ENCODE data around the gene LRRK1. TPM values are rescaled to one million over a fixed set of nuclear protein-coding genes. Genes with fewer than 3 reads are reported as not detected.

LRRK1 gene
- total and polyA plus RNA-seq, 4 donors, result 5.0 to 5.3 (median 5.2) TPM

DNA sequence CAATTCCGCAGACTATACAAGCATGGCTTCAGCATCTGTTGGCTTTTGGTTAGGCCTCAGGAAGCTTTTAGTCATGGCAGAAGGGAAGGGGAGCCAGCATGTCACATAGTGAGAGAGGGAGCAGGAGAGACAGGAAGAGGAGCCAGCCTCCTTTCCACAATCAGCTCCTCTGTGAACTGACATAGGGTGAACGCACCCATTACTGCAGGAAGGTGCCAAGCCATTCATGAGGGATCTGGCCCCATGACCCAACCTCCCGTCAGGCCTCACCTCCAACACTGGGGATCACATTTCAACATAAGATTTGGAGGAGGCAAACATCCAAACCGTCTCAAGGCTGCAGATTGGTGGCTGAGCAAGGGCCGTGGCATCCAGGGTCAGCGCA lies 106.3 kb downstream of the LRRK1 start:
- Histone ChIP-seq H3K4me1 (ENCODE audit: control insufficient read depth, insufficient read depth, low read length) (peaks cover 34% of the 10 kb centered on the region), H3K27me3 (ENCODE audit: control insufficient read depth, insufficient read depth, low read length) (no peaks in the 10 kb centered on the region), H3K27ac (ENCODE audit: low read depth, low read length) (no peak overlapping the region), H3K9me3 (ENCODE audit: control insufficient read depth, insufficient read depth, low read length) (no peaks in the 10 kb centered on the region), H3K36me3 (ENCODE audit: control insufficient read depth, insufficient read depth, low read length) (no peaks in the 10 kb centered on the region), H3K4me3 (ENCODE audit: low read depth, low read length) (no peak overlapping the region)
- WGBS (ENCODE audit: insufficient coverage), result 98% methylated on average over 6 of the region's 6 CpGs
- no peak for DNase-seq (ENCODE audit: low read depth in 4 of 6, low spot score in 6 of 6)

DNA sequence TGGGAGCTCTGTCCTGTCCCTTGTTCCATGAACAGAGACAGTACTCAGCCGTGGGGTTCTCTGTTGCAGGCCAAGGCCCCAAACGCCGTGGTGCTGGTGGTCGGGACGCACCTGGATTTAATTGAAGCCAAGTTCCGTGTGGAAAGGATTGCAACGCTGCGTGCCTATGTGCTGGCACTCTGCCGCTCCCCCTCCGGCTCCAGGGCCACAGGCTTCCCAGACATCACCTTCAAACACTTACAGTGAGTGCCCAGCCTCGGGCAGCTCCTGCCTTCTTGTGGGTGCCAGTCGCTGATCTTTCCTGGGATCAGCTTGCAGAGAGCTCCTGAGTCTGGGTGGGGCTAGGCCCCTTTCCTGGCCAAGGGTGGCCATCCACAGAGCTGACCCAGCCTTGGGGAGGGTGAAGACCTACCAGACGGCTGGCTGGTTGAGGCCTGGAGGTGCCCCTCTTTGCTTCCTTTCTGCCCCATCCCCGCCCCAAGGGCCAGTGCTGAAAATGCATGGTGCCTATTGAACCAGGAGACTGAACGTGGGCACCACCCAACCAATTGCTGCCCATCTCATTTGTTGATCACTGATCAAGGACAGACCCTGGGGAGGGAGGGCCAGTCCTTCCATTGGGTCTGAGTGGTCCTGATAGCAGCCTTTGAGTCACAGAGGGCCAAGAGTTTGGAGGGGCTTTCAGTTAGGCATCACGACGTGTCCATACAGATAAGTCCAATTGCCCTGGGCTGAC lies 106.9 kb downstream of the LRRK1 start:
- no peaks in the 10 kb centered on the region for H3K27me3 ChIP-seq (ENCODE audit: control insufficient read depth, insufficient read depth, low read length)
- H3K4me1 ChIP-seq (ENCODE audit: control insufficient read depth, insufficient read depth, low read length), result peaks cover 34% of the 10 kb centered on the region
- no peak overlapping the region for H3K4me3 ChIP-seq (ENCODE audit: low read depth, low read length)
- DNase-seq (ENCODE audit: low read depth in 4 of 6, low spot score in 6 of 6), result no peak
- H3K36me3 ChIP-seq (ENCODE audit: control insufficient read depth, insufficient read depth, low read length), result no peaks in the 10 kb centered on the region
- no peak overlapping the region for H3K27ac ChIP-seq (ENCODE audit: low read depth, low read length)
- H3K9me3 ChIP-seq (ENCODE audit: control insufficient read depth, insufficient read depth, low read length), result no peaks in the 10 kb centered on the region
- 91% methylated on average over 17 of the region's 17 CpGs for WGBS (ENCODE audit: insufficient coverage)

DNA sequence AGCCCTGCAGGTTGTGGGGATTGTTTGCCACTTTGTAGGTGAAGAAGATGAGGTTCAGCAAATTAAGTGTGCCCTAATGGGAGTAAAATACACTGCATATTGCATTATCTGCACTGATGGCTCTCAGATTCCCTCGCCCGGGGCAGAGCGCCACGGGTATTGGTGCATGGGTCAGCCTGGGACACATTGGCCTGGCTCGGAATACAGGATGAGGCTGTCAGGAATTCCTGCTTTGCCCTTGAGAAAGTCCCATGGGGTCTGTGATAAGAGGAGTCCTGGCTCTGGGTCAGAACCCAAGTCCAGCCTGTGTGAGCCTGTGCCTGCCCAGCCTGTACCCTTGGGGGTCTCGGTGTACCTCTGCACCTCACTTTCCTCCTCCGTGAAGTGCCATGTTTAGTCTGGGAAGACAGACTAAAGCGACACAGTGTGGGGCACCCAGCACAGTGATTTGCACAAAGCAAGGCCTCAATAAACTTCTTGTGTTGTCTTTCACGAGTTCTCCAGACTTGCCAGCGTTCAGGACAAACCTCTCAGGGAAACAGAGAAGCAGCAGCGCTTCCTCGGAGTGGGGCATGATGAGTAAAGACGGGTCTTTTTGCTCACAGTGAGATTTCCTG lies 107.6 kb downstream of the LRRK1 start:
- Histone ChIP-seq H3K4me1 (ENCODE audit: control insufficient read depth, insufficient read depth, low read length) (peaks cover 34% of the 10 kb centered on the region), H3K9me3 (ENCODE audit: control insufficient read depth, insufficient read depth, low read length) (no peaks in the 10 kb centered on the region), H3K4me3 (ENCODE audit: low read depth, low read length) (no peak overlapping the region), H3K36me3 (ENCODE audit: control insufficient read depth, insufficient read depth, low read length) (no peaks in the 10 kb centered on the region), H3K27ac (ENCODE audit: low read depth, low read length) (no peak overlapping the region), H3K27me3 (ENCODE audit: control insufficient read depth, insufficient read depth, low read length) (no peaks in the 10 kb centered on the region)
- WGBS (ENCODE audit: insufficient coverage), result 90% methylated on average over 13 of the region's 13 CpGs
- no peak for DNase-seq (ENCODE audit: low read depth in 4 of 6, low spot score in 6 of 6)

GRCh38 chr15:101027273-101027901 lies 108.2 kb downstream of the LRRK1 start:
- Histone ChIP-seq H3K4me1 (ENCODE audit: control insufficient read depth, insufficient read depth, low read length) (peaks cover 32% of the 10 kb centered on the region), H3K27me3 (ENCODE audit: control insufficient read depth, insufficient read depth, low read length) (no peaks in the 10 kb centered on the region)
- DNase-seq (ENCODE audit: low read depth in 4 of 6, low spot score in 6 of 6), result no peak

DNA sequence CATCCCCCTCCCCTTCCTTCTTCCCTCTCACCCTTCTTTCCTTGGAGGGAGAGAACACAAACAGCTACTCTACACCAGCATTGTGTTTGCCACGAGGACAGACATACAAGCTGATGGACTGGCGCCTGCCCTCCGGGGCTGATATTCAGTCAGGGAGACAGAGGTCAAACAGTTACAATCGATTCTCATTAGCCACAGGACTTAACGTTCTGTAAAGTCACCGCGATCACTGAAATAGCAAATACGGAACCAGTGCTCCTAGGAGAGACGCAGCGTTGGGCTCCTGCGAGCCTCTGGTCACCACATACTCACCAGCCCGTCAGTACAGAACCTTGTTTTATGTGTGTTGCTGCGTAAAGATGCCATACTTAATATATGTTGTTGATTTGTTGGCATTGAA lies 108.8 kb downstream of the LRRK1 start:
- H3K27ac ChIP-seq (ENCODE audit: low read depth, low read length), result no peak overlapping the region
- DNase-seq (ENCODE audit: low read depth in 4 of 6, low spot score in 6 of 6), result no peak
- no peaks in the 10 kb centered on the region for H3K27me3 ChIP-seq (ENCODE audit: control insufficient read depth, insufficient read depth, low read length)
- H3K4me1 ChIP-seq (ENCODE audit: control insufficient read depth, insufficient read depth, low read length), result peaks cover 30% of the 10 kb centered on the region
- H3K9me3 ChIP-seq (ENCODE audit: control insufficient read depth, insufficient read depth, low read length), result no peaks in the 10 kb centered on the region
- no peaks in the 10 kb centered on the region for H3K36me3 ChIP-seq (ENCODE audit: control insufficient read depth, insufficient read depth, low read length)
- no peak overlapping the region for H3K4me3 ChIP-seq (ENCODE audit: low read depth, low read length)
- 24% methylated on average over 10 of the region's 13 CpGs for WGBS (ENCODE audit: insufficient coverage)

More at GRCh38 chr15:101027273-101027901, 108.2 kb downstream of the LRRK1 start:
- Histone ChIP-seq H3K9me3 (ENCODE audit: control insufficient read depth, insufficient read depth, low read length) (no peaks in the 10 kb centered on the region), H3K4me3 (ENCODE audit: low read depth, low read length) (no peak overlapping the region), H3K27ac (ENCODE audit: low read depth, low read length) (no peak overlapping the region), H3K36me3 (ENCODE audit: control insufficient read depth, insufficient read depth, low read length) (no peaks in the 10 kb centered on the region)
- 77% methylated on average over 23 of the region's 25 CpGs for WGBS (ENCODE audit: insufficient coverage)

GRCh38 chr15:101028321-101028720 lies 109.2 kb downstream of the LRRK1 start:
- Histone ChIP-seq H3K4me1 (ENCODE audit: control insufficient read depth, insufficient read depth, low read length) (peaks cover 27% of the 10 kb centered on the region), H3K9me3 (ENCODE audit: control insufficient read depth, insufficient read depth, low read length) (no peaks in the 10 kb centered on the region), H3K27me3 (ENCODE audit: control insufficient read depth, insufficient read depth, low read length) (no peaks in the 10 kb centered on the region), H3K27ac (ENCODE audit: low read depth, low read length) (no peak overlapping the region), H3K36me3 (ENCODE audit: control insufficient read depth, insufficient read depth, low read length) (no peaks in the 10 kb centered on the region), H3K4me3 (ENCODE audit: low read depth, low read length) (no peak overlapping the region)
- peak in 1 of 6 donors; percentile 72 for DNase-seq (ENCODE audit: low read depth in 4 of 6, low spot score in 6 of 6)
- 57% methylated on average over 6 of the region's 9 CpGs for WGBS (ENCODE audit: insufficient coverage)

DNA sequence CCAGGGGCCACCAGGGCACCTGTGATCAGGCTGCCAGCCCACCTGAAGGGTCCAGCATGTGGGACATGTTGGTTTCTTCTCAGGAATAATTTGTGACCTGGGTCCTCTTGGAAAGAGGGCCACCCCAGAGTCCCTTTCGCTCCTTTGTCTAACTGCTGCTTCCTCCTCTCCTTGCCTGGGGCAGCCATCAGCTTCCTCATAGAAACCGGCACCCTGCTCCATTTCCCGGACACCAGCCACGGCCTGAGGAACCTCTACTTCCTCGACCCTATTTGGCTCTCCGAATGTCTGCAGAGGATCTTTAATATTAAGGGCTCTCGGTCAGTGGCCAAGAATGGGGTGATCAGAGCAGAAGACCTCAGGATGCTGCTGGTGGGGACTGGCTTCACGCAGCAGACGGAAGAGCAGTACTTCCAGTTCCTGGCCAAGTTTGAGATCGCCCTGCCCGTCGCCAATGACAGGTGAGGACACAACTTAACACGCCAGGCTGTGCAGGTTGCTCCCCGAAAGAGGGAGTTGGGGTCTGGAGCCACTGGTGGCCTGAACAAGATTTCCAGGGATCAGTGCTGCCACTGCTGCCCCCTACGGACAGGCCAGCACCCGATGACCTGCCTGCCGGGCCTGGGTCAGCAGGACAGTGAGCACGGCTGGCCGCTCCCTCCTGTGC lies 109.7 kb downstream of the LRRK1 start:
- no peak overlapping the region for H3K4me3 ChIP-seq (ENCODE audit: low read depth, low read length)
- H3K27ac ChIP-seq (ENCODE audit: low read depth, low read length), result no peak overlapping the region
- no peak for DNase-seq (ENCODE audit: low read depth in 4 of 6, low spot score in 6 of 6)
- WGBS (ENCODE audit: insufficient coverage), result 90% methylated on average over 19 of the region's 19 CpGs
- no peaks in the 10 kb centered on the region for H3K27me3 ChIP-seq (ENCODE audit: control insufficient read depth, insufficient read depth, low read length)
- H3K36me3 ChIP-seq (ENCODE audit: control insufficient read depth, insufficient read depth, low read length), result no peaks in the 10 kb centered on the region
- H3K9me3 ChIP-seq (ENCODE audit: control insufficient read depth, insufficient read depth, low read length), result no peaks in the 10 kb centered on the region
- peaks cover 21% of the 10 kb centered on the region for H3K4me1 ChIP-seq (ENCODE audit: control insufficient read depth, insufficient read depth, low read length)

GRCh38 chr15:101029971-101030661 lies 111.0 kb downstream of the LRRK1 start:
- peaks cover 12% of the 10 kb centered on the region for H3K4me1 ChIP-seq (ENCODE audit: control insufficient read depth, insufficient read depth, low read length)
- H3K9me3 ChIP-seq (ENCODE audit: control insufficient read depth, insufficient read depth, low read length), result no peaks in the 10 kb centered on the region
- no peaks in the 10 kb centered on the region for H3K27me3 ChIP-seq (ENCODE audit: control insufficient read depth, insufficient read depth, low read length)
- no peak overlapping the region for H3K27ac ChIP-seq (ENCODE audit: low read depth, low read length)
- DNase-seq (ENCODE audit: low read depth in 4 of 6, low spot score in 6 of 6), result no peak
- 80% methylated on average over 9 of the region's 9 CpGs for WGBS (ENCODE audit: insufficient coverage)
- no peaks in the 10 kb centered on the region for H3K36me3 ChIP-seq (ENCODE audit: control insufficient read depth, insufficient read depth, low read length)
- no peak overlapping the region for H3K4me3 ChIP-seq (ENCODE audit: low read depth, low read length)

- H3K9me3 ChIP-seq (ENCODE audit: control insufficient read depth, insufficient read depth, low read length), result no peaks in the 10 kb centered on the region
- no peak overlapping the region for H3K27ac ChIP-seq (ENCODE audit: low read depth, low read length)
- no peak overlapping the region for H3K4me3 ChIP-seq (ENCODE audit: low read depth, low read length)
- 85% methylated on average over 5 of the region's 8 CpGs for WGBS (ENCODE audit: insufficient coverage)
- no peak for DNase-seq (ENCODE audit: low read depth in 4 of 6, low spot score in 6 of 6)
- H3K36me3 ChIP-seq (ENCODE audit: control insufficient read depth, insufficient read depth, low read length), result no peaks in the 10 kb centered on the region
- no peaks in the 10 kb centered on the region for H3K27me3 ChIP-seq (ENCODE audit: control insufficient read depth, insufficient read depth, low read length)
- H3K4me1 ChIP-seq (ENCODE audit: control insufficient read depth, insufficient read depth, low read length), result peaks cover 12% of the 10 kb centered on the region
These were observed 112.1 kb downstream of the LRRK1 start for GRCh38 chr15:101031213-101031612.
